ENCODE measurements around the gene NT5C1A.

The NT5C1A gene

DNA sequence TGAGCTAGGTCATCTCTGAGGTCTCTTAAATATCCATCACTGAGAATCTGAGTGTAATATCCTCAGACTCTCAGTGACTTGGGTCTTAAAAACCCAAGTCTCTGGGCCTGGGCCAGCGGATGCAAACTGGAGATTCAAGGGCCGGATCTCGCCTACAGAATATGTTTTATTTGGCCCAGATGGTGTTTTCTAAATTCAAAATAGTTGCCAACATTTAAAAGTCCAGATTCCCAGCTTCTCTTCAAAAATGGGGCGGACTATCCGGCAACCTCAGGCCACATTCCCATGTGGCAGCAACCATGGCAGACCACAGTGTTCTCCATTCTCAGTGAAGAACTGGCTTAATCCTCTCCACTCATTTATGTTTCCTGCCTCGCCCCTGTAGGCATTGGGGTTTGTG, 19.8 kb downstream of the NT5C1A start:
- H3K27ac ChIP-seq (ENCODE audit: low read length), result no peak overlapping the region
- H3K27me3 ChIP-seq (ENCODE audit: control insufficient read depth in 1 of 2, insufficient read depth in 2 of 2, low read length in 2 of 2), result peaks cover 0 to 7% of the 10 kb centered on the region in 2 donors
- no peaks in the 10 kb centered on the region for H3K9me3 ChIP-seq (ENCODE audit: control insufficient read depth in 2 of 2, low read length in 2 of 2)
- peaks cover 14% of the 10 kb centered on the region for H3K4me1 ChIP-seq (ENCODE audit: control insufficient read depth, insufficient read depth, low read length)
- H3K36me3 ChIP-seq (ENCODE audit: control insufficient read depth in 2 of 2, insufficient read depth in 2 of 2, low read length in 2 of 2), result no peaks in the 10 kb centered on the region
- no peak overlapping the region for H3K4me3 ChIP-seq (ENCODE audit: low read length in 2 of 2)
- H3K9ac ChIP-seq (ENCODE audit: low read length in 2 of 2), result no peak overlapping the region

DNA sequence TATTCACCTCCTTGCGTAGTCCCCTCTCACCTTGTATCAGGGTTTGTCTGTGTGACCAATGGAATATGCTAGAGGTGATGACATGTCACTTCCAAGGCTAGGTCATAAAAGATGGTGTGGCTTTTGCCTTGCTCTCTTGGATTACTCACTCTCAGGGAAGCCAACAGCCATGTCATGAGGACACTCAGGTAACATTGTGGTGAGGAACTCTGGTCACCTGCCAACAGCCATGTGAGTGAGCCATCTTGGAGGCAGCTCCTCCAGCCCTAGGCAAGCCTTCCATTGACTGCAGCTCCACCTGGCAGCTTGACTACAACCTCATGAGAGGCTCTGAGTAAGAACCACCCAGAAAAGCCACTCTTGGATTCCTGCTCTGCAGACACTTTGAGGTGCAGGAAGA, 21.5 kb downstream of the NT5C1A start:
- Histone ChIP-seq H3K9me3 (ENCODE audit: control insufficient read depth in 2 of 2, low read length in 2 of 2) (no peaks in the 10 kb centered on the region), H3K36me3 (ENCODE audit: control insufficient read depth in 2 of 2, insufficient read depth in 2 of 2, low read length in 2 of 2) (no peaks in the 10 kb centered on the region), H3K4me3 (ENCODE audit: low read length in 2 of 2) (no peak overlapping the region), H3K27ac (ENCODE audit: low read length) (no peak overlapping the region), H3K9ac (ENCODE audit: low read length in 2 of 2) (no peak overlapping the region), H3K27me3 (ENCODE audit: control insufficient read depth in 1 of 2, insufficient read depth in 2 of 2, low read length in 2 of 2) (peaks cover 0 to 8% of the 10 kb centered on the region in 2 donors), H3K4me1 (ENCODE audit: control insufficient read depth, insufficient read depth, low read length) (peaks cover 16% of the 10 kb centered on the region)

DNA sequence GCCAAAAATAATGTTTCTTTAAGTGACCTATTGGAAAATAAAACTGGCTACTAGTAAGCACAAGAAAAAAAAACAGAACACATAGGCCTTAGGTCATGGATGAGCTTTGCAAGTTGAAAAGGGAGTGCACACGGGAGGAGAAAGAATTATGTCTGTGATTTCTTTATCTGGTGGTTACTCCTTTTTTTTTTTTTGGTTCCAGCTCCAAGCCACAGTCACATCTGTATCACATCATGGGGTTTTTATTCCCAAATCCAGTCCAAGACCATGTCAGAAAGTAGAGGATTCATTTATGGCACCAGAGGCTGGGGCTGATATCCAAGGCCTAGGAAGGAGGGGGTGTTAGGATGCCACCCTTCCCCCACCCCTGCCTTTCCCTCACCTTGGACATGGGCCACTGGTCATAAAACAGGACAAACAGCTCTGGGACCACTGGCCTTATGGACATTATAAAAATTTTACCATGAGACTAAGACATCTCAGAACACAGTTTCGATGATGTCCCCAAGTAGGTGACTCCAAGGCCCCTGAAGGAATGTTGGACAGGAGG, 22.2 kb downstream of the NT5C1A start:
- Histone ChIP-seq H3K36me3 (ENCODE audit: control insufficient read depth in 2 of 2, insufficient read depth in 2 of 2, low read length in 2 of 2) (no peaks in the 10 kb centered on the region), H3K4me1 (ENCODE audit: control insufficient read depth, insufficient read depth, low read length) (peaks cover 16% of the 10 kb centered on the region), H3K27ac (ENCODE audit: low read length) (no peak overlapping the region), H3K9ac (ENCODE audit: low read length in 2 of 2) (no peak overlapping the region), H3K4me3 (ENCODE audit: low read length in 2 of 2) (no peak overlapping the region), H3K27me3 (ENCODE audit: control insufficient read depth in 1 of 2, insufficient read depth in 2 of 2, low read length in 2 of 2) (peaks cover 0 to 9% of the 10 kb centered on the region in 2 donors), H3K9me3 (ENCODE audit: control insufficient read depth in 2 of 2, low read length in 2 of 2) (no peaks in the 10 kb centered on the region)

DNA sequence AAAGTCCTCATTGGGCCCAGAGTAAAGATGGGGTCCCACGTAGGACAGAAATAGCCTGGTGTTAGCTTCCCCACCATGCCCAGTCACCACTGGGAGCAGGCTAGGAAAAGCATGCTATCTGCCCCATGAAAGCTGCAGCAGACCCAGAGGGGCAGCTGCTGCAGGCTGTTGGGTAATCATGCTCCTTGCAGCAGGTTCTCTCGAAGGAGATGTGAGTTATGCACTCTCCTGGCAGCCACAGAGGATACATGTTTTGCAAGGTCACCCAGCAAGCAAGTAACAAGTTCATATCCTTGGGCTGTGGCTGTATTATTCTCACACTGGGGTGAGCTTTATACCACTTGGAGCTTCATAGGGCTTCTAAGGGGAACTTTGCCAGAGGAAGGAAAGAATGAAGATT, 23.4 kb downstream of the NT5C1A start:
- Histone ChIP-seq H3K4me1 (ENCODE audit: control insufficient read depth, insufficient read depth, low read length) (peaks cover 12% of the 10 kb centered on the region), H3K9me3 (ENCODE audit: control insufficient read depth in 2 of 2, low read length in 2 of 2) (no peaks in the 10 kb centered on the region)

DNA sequence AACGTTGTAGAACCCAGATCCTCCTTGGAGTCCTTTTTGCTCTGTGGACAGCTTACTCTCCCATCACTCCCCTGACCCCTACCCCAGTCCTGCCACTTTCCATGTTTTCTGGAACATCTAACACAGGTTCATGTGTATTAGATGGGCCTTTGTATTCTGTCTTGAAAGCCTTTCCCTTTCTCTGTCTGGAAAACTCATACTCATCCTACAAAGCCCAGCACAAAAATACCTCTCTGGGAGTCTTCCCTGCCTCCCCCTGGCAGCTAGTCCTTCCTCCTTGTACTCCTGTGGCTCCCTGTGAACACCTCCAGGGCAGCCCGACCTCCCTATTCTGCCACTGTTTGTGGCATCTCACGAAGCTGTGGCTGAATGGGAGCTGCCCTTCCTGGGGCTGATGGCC, 24.7 kb downstream of the NT5C1A start:
- H3K36me3 ChIP-seq (ENCODE audit: control insufficient read depth in 2 of 2, insufficient read depth in 2 of 2, low read length in 2 of 2), result no peaks in the 10 kb centered on the region
- H3K4me3 ChIP-seq (ENCODE audit: low read length in 2 of 2), result no peak overlapping the region
- H3K27me3 ChIP-seq (ENCODE audit: control insufficient read depth in 1 of 2, insufficient read depth in 2 of 2, low read length in 2 of 2), result peaks cover 0 to 6% of the 10 kb centered on the region in 2 donors
- H3K9me3 ChIP-seq (ENCODE audit: control insufficient read depth in 2 of 2, low read length in 2 of 2), result no peaks in the 10 kb centered on the region
- peaks cover 6% of the 10 kb centered on the region for H3K4me1 ChIP-seq (ENCODE audit: control insufficient read depth, insufficient read depth, low read length)
- H3K9ac ChIP-seq (ENCODE audit: low read length in 2 of 2), result no peak overlapping the region
- H3K27ac ChIP-seq (ENCODE audit: low read length), result no peak overlapping the region

More for the DNA sequence above, 23.4 kb downstream of the NT5C1A start:
- Histone ChIP-seq H3K27me3 (ENCODE audit: control insufficient read depth in 1 of 2, insufficient read depth in 2 of 2, low read length in 2 of 2) (peaks cover 0 to 4% of the 10 kb centered on the region in 2 donors), H3K36me3 (ENCODE audit: control insufficient read depth in 2 of 2, insufficient read depth in 2 of 2, low read length in 2 of 2) (no peaks in the 10 kb centered on the region), H3K4me3 (ENCODE audit: low read length in 2 of 2) (no peak overlapping the region), H3K9ac (ENCODE audit: low read length in 2 of 2) (no peak overlapping the region), H3K27ac (ENCODE audit: low read length) (no peak overlapping the region)

DNA sequence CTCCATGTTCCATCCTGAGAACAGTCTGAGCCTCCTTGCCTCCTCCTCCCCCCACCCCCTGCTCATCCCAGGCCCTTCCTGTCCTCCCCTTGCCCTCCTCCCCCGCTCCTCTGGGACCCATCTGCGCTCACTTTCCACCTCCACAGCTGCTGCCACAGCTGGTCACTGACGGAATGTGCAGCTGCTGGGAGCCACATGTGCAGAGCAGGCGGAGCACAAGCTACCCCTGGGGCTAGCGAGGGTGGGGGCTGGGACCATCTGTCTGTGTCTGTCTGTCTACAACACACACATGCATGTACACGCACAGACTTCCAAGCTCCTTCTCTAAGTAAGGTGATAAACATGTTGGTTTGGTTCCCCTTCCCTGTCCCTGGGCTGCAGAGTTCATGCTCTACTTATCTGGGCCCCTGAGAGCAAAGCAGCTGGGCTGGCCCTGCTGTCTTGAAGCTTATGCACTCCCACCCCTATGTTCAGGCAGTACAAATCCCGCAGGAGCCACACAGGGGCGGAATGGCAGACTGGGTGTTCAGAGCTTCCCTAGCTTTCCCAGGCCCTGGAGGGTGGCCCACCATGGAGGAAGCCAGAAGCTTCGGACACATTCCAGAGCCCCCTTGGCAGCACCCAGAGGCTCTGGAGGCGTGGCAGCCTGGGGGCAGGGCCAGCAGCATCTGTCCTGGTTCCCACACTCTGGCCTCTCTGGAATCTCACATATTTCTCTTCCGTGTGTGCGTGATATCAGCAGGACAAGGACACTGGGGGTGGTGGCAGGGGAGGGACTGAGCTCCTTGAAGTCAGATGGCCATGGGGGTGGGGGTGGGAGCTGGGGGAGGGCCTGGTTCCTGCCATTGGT, 25.4 kb downstream of the NT5C1A start:
- no peak overlapping the region for H3K27ac ChIP-seq (ENCODE audit: low read length)
- peaks cover 6% of the 10 kb centered on the region for H3K4me1 ChIP-seq (ENCODE audit: control insufficient read depth, insufficient read depth, low read length)
- no peaks in the 10 kb centered on the region for H3K36me3 ChIP-seq (ENCODE audit: control insufficient read depth in 2 of 2, insufficient read depth in 2 of 2, low read length in 2 of 2)
- H3K9ac ChIP-seq (ENCODE audit: low read length in 2 of 2), result no peak overlapping the region
- peaks cover 0 to 6% of the 10 kb centered on the region in 2 donors for H3K27me3 ChIP-seq (ENCODE audit: control insufficient read depth in 1 of 2, insufficient read depth in 2 of 2, low read length in 2 of 2)
- H3K4me3 ChIP-seq (ENCODE audit: low read length in 2 of 2), result no peak overlapping the region
- H3K9me3 ChIP-seq (ENCODE audit: control insufficient read depth in 2 of 2, low read length in 2 of 2), result no peaks in the 10 kb centered on the region

DNA sequence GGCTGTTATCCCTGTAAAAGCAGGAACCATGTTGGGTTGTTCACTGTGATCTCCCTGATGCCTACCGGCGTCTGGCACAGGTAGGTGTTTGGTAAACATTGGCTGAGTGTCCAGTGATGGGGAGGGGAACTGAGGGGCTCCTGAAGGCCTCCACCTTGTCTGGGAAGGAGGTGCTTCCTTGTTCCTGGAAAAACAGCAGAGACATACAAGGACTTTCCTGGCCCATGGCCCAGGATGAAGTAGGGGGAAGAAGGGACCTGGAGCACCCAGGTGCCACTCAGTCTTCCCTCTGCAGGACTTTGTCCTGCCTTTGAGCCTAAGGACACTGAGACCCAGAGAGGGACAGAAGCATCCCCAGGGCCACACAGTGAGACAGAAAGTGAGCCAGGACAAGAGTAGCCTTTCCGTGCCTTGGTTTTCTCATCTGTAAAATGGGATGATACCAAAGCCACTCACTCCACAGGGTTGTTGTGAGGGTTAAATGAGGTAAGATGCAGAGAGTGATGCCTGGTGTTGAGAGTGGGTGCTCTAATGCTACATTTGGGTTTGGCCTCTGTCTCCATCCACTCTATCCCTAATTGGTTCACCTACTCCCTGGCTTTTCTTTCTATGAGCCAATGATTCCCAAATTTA, 26.4 kb downstream of the NT5C1A start:
- H3K36me3 ChIP-seq (ENCODE audit: control insufficient read depth in 2 of 2, insufficient read depth in 2 of 2, low read length in 2 of 2), result no peaks in the 10 kb centered on the region
- H3K4me1 ChIP-seq (ENCODE audit: control insufficient read depth, insufficient read depth, low read length), result peaks cover 6% of the 10 kb centered on the region
- no peak overlapping the region for H3K27ac ChIP-seq (ENCODE audit: low read length)
- peaks cover 0 to 8% of the 10 kb centered on the region in 2 donors for H3K27me3 ChIP-seq (ENCODE audit: control insufficient read depth in 1 of 2, insufficient read depth in 2 of 2, low read length in 2 of 2)
- H3K9ac ChIP-seq (ENCODE audit: low read length in 2 of 2), result no peak overlapping the region
- no peak overlapping the region for H3K4me3 ChIP-seq (ENCODE audit: low read length in 2 of 2)
- no peaks in the 10 kb centered on the region for H3K9me3 ChIP-seq (ENCODE audit: control insufficient read depth in 2 of 2, low read length in 2 of 2)

DNA sequence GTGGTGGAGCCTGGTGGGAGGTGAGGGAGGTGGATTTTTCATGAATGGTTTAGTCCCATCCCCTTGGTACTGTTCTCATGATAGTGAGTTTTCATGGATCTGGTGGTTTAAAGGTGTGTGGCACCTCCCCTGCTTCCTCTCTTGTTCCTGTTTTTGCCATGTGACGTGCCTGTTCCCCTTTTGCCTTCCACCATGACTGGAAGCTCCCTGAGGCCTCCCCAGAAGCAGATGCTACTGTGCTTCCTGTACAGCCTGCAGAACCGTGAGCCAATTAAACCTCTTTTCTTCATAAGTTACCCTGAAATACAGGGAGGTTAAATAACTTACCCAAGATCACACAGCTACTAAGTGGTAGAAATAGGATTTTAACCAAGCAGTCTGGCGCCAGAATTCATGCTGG, 28.2 kb downstream of the NT5C1A start:
- Histone ChIP-seq H3K27me3 (ENCODE audit: control insufficient read depth in 1 of 2, insufficient read depth in 2 of 2, low read length in 2 of 2) (peaks cover 16% of the 10 kb centered on the region in 2 donors), H3K36me3 (ENCODE audit: control insufficient read depth in 2 of 2, insufficient read depth in 2 of 2, low read length in 2 of 2) (no peaks in the 10 kb centered on the region), H3K27ac (ENCODE audit: low read length) (no peak overlapping the region), H3K9me3 (ENCODE audit: control insufficient read depth in 2 of 2, low read length in 2 of 2) (no peaks in the 10 kb centered on the region), H3K9ac (ENCODE audit: low read length in 2 of 2) (no peak overlapping the region), H3K4me1 (ENCODE audit: control insufficient read depth, insufficient read depth, low read length) (peaks cover 6% of the 10 kb centered on the region), H3K4me3 (ENCODE audit: low read length in 2 of 2) (no peak overlapping the region)

DNA sequence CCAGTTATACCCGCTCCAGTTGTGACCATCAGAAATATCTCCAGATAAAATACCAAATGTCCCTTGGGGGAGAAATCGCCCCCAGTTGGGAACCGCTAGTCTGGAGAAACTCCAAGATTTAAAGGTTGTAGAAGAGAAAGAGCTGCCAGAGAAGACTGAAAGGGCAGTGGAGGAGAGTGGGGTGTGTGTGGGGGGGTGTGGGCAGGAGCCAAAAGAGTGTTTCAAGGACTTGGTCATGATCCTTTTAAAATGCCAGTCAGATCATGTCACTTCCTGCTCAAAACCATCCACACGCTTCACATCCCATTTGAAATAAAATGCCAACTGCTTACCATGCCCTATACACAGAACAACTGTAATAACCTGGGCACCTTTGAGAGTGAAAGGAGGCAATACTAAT, 29.1 kb downstream of the NT5C1A start:
- H3K4me3 ChIP-seq (ENCODE audit: low read length in 2 of 2), result no peak overlapping the region
- peaks cover 6% of the 10 kb centered on the region for H3K4me1 ChIP-seq (ENCODE audit: control insufficient read depth, insufficient read depth, low read length)
- no peaks in the 10 kb centered on the region for H3K36me3 ChIP-seq (ENCODE audit: control insufficient read depth in 2 of 2, insufficient read depth in 2 of 2, low read length in 2 of 2)
- H3K9ac ChIP-seq (ENCODE audit: low read length in 2 of 2), result no peak overlapping the region
- no peak overlapping the region for H3K27ac ChIP-seq (ENCODE audit: low read length)
- no peaks in the 10 kb centered on the region for H3K9me3 ChIP-seq (ENCODE audit: control insufficient read depth in 2 of 2, low read length in 2 of 2)
- peaks cover 21 to 25% of the 10 kb centered on the region in 2 donors for H3K27me3 ChIP-seq (ENCODE audit: control insufficient read depth in 1 of 2, insufficient read depth in 2 of 2, low read length in 2 of 2)

DNA sequence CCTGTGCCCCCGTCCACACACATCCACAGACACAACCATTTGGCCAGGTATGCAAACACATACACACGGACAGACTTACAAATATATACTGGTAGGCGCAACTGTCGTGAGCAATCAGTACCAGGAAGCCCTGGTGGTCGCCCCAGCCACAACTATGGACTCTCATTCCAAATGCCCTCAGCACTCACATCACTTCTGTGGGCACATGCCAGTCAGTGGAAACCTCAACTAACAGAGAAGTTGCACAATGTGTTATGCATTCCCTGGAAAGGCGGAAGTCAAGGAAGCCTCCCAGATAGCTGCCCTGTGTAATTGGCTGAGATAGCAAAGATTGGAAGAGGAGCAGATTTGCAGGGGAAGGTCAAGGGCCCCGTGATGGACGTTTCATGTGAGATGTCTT, 31.0 kb downstream of the NT5C1A start:
- H3K27ac ChIP-seq (ENCODE audit: low read length), result no peak overlapping the region
- no peaks in the 10 kb centered on the region for H3K9me3 ChIP-seq (ENCODE audit: control insufficient read depth in 2 of 2, low read length in 2 of 2)
- no peaks in the 10 kb centered on the region for H3K36me3 ChIP-seq (ENCODE audit: control insufficient read depth in 2 of 2, insufficient read depth in 2 of 2, low read length in 2 of 2)
- no peaks in the 10 kb centered on the region for H3K4me1 ChIP-seq (ENCODE audit: control insufficient read depth, insufficient read depth, low read length)
- peaks cover 30 to 38% of the 10 kb centered on the region in 2 donors for H3K27me3 ChIP-seq (ENCODE audit: control insufficient read depth in 1 of 2, insufficient read depth in 2 of 2, low read length in 2 of 2)
- no peak overlapping the region for H3K4me3 ChIP-seq (ENCODE audit: low read length in 2 of 2)
- no peak overlapping the region for H3K9ac ChIP-seq (ENCODE audit: low read length in 2 of 2)

Measured in stomach smooth muscle (tissue), 2 donors.